Measurements from ENCODE around the gene SAA1.

DNA sequence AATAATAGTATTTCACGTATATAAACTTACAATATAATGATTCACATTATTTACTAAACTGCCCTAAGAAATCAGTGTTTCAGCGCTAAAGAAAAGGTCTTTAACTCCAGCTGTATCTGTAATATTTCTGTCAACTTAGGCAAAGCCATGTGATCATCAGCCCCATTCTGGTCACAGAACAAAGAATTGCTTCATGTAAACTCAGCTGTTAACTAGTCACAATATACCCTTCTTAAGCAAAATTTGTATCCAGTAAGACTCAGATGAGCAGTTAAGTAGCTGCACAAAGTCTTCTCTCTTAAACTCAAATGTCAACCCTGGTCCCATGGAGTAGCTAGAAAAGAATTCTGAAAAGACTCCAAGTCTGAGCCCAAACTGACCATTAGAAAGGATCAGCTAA, 29.3 kb downstream of the SAA1 start:
- TF ChIP-seq EZH2phosphoT487 (conservative IDR thresholded peaks at IDR 0.05; ENCODE audit: low read length): no peak
- TF ChIP-seq, protein P1, sequence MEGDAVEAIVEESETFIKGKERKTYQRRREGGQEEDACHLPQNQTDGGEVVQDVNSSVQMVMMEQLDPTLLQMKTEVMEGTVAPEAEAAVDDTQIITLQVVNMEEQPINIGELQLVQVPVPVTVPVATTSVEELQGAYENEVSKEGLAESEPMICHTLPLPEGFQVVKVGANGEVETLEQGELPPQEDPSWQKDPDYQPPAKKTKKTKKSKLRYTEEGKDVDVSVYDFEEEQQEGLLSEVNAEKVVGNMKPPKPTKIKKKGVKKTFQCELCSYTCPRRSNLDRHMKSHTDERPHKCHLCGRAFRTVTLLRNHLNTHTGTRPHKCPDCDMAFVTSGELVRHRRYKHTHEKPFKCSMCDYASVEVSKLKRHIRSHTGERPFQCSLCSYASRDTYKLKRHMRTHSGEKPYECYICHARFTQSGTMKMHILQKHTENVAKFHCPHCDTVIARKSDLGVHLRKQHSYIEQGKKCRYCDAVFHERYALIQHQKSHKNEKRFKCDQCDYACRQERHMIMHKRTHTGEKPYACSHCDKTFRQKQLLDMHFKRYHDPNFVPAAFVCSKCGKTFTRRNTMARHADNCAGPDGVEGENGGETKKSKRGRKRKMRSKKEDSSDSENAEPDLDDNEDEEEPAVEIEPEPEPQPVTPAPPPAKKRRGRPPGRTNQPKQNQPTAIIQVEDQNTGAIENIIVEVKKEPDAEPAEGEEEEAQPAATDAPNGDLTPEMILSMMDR (IDR thresholded peaks at IDR 0.05; ENCODE audit: insufficient read depth, low read length, poor library complexity, severe bottlenecking): no peak
